HG03103 (cell line): ENCODE results near the gene PRPF18.
"Not testable (repeated sequence)": the region's sequence is repeated elsewhere in the genome, so short reads cannot be mapped to it uniquely, and the experiment has no call there.

Experiments used
- ATAC-seq: cut with Tn5 transposase; IDR thresholded peaks from one replicate; pipeline ENCODE4 v1.9.1; 2021; ENCODE audit warnings: low read depth; ENCODE audit not compliant: unreplicated experiment

The PRPF18 gene

GRCh38 chr10:13586676-13587355 is at the start of gene PRPF18:
Gene PRPF18, plus strand, starts transcription at chr10:13586965. Its CDS starts 122 bp downstream, at chr10:13587087.
- peak; percentile 99 for ATAC-seq

- not testable (repeated sequence) for ATAC-seq
Observed at GRCh38 chr10:13537985-13538384, 48.8 kb upstream of the PRPF18 start.

- no peak for ATAC-seq
Observed at GRCh38 chr10:13542533-13542932, 44.2 kb upstream of the PRPF18 start.

GRCh38 chr10:13550802-13551201 is 36.0 kb upstream of the PRPF18 start:
- no peak for ATAC-seq

- ATAC-seq: no peak
Observed at GRCh38 chr10:13555884-13556510, 30.8 kb upstream of the PRPF18 start.

GRCh38 chr10:13559124-13559700 is 27.6 kb upstream of the PRPF18 start:
- ATAC-seq: no peak

GRCh38 chr10:13560597-13560996 is 26.2 kb upstream of the PRPF18 start:
- no peak for ATAC-seq

GRCh38 chr10:13563481-13564445 is 23.0 kb upstream of the PRPF18 start:
- no peak for ATAC-seq

- no peak for ATAC-seq
Observed at GRCh38 chr10:13564576-13564975, 22.2 kb upstream of the PRPF18 start.

GRCh38 chr10:13567030-13567429 is 19.7 kb upstream of the PRPF18 start:
- ATAC-seq: no peak

- ATAC-seq: no peak
Observed at GRCh38 chr10:13571541-13571940, 15.2 kb upstream of the PRPF18 start.

- ATAC-seq: no peak
Observed at GRCh38 chr10:13573960-13574359, 12.8 kb upstream of the PRPF18 start.

GRCh38 chr10:13585195-13585751 is 1.5 kb upstream of the PRPF18 start:
- ATAC-seq: no peak

GRCh38 chr10:13585943-13586342 is 822 bp upstream of the PRPF18 start:
- no peak for ATAC-seq

- ATAC-seq: no peak
Observed at GRCh38 chr10:13587391-13587790, 626 bp downstream of the PRPF18 start.

- ATAC-seq: no peak
Observed at GRCh38 chr10:13589316-13589715, 2.6 kb downstream of the PRPF18 start.

GRCh38 chr10:13590886-13591285 is 4.1 kb downstream of the PRPF18 start:
- no peak for ATAC-seq

- ATAC-seq: no peak
Observed at GRCh38 chr10:13592306-13592705, 5.5 kb downstream of the PRPF18 start.

GRCh38 chr10:13593535-13593934 is 6.8 kb downstream of the PRPF18 start:
- ATAC-seq: no peak

- no peak for ATAC-seq
Observed at GRCh38 chr10:13594641-13595040, 7.9 kb downstream of the PRPF18 start.

- no peak for ATAC-seq
Observed at GRCh38 chr10:13597909-13598308, 11.1 kb downstream of the PRPF18 start.
